Esophagus mucosa (tissue), 1 donor: ENCODE data around the gene ENOX1. TPM values are rescaled to one million over a fixed set of nuclear protein-coding genes. Genes with fewer than 3 reads are reported as not detected.
"Not testable (repeated sequence)": the region's sequence is repeated elsewhere in the genome, so short reads cannot be mapped to it uniquely, and the experiment has no call there.

Experiments used
- ATAC-seq: fragments of 200-7000 bp; cut with Tn5 transposase; one replicate; pipeline ENCODE4 v1.9.1; 2020
- total RNA-seq: library from RNA; stranded (reverse); gene quantifications from one replicate; pipeline ENCODE4 v1.2.4, GENCODE V29; 2023
- donor health status: DM: yes; HTN: yes; CAD: no.

The ENOX1 gene
- total RNA-seq, 1 donor from 2014 or later = 0.12 TPM

DNA sequence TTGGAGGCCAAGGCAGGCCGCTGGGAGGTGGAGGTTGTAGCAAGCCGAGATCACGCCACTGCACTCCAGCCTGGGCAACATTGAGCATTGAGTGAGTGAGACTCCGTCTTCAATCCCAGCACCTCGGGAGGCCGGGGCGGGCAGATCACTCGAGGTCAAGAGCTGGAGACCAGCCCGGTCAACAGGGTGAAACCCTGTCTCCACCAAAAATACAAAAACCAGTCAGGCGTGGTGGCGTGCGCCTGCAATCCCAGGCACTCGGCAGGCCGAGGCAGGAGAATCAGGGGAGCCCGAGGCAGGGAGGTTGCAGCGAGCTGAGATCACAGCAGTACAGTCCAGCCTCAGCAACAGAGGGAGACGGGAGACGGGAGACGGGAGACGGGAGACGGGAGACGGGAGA is 369.9 kb downstream of the ENOX1 start:
- not testable (repeated sequence) for ATAC-seq

DNA sequence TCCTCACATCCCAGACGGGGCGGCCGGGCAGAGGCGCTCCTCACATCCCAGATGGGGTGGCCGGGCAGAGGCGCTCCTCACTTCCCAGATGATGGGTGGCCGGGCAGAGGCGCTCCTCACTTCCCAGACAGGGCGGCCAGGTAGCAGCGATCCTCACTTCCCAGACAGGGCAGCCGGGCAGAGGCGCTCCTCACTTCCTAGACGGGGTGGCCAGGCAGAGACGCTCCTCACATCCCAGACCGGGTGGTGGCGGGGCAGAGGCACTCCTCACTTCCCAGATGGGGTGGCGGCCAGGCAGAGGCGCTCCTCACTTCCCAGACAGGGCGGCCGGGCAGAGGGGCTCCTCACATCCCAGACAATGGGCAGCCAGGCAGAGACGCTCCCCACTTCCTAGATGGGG is 370.4 kb downstream of the ENOX1 start:
- not testable (repeated sequence) for ATAC-seq

DNA sequence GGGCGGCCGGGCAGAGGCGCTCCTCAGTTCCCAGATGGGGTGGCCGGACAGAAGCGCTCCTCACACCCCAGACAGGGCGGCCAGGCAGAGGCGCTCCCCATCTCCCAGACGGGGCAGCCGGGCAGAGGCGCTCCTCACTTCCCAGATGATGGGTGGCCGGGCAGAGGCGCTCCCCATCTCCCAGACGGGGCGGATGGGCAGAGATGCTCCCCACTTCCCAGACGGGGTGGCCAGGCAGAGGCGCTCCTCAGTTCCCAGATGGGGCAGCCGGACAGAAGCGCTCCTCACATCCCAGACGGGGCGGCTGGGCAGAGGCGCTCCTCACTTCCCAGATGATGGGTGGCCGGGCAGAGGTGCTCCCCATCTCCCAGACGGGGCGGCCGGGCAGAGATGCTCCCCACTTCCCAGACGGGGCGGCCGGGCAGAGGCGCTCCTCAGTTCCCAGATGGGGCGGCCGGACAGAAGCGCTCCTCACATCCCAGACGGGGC is 370.8 kb downstream of the ENOX1 start:
- not testable (repeated sequence) for ATAC-seq

DNA sequence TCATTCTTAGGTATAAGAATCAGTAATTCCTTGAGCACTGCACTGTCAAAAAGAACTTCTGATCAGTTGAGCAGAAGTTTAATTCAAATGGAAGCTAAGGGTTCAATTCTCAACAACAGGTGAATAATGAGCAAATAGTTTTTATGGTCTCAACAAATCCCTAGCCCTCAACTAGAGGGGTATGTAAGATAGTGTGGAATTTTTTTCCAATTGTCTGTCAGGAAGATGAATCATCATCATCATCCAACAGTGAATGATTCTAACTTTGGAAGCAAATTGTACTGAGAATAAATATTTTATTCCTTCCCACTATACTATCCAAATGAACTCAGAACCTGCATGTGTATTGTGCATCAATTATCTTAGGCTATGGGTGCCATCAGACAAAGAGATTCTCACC is 372.7 kb downstream of the ENOX1 start:
- no peak for ATAC-seq

DNA sequence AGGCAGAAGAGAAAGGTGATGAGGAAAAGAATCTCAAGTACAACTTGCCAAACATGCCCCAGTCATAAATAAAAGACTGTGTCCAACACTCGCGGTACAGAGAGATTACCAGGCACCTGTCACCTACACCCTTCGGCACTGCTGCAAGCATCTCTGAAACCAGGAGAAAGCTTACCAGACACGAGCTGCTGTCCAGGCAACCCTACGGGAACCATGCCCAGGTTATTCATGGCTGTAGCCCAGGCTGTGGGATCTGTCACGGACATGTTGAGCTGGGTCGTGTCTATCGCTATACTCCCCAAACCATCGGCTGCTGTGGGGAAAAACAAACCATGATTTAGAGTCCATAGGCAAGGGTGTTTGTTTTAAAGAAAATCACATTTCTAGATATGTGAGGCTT is 375.0 kb downstream of the ENOX1 start:
- ATAC-seq = no peak

DNA sequence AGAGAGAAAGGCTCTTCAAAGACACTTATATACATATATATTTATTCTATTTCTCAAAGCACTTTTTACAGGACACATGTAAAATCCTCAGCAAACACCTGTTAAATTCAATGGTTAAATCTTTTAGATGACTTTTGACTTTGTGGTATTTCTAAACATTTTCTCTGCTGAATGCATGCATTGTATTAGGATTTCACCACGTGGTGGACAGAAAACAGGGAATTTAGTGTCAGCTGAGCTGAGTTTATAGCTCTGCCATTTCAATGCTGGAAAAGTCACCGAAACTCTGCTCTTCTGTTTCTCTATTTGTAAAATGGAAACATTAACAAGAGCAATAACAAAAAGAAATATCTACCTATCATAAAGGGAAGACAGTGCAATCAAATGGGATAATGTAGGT is 375.6 kb downstream of the ENOX1 start:
- no peak for ATAC-seq

DNA sequence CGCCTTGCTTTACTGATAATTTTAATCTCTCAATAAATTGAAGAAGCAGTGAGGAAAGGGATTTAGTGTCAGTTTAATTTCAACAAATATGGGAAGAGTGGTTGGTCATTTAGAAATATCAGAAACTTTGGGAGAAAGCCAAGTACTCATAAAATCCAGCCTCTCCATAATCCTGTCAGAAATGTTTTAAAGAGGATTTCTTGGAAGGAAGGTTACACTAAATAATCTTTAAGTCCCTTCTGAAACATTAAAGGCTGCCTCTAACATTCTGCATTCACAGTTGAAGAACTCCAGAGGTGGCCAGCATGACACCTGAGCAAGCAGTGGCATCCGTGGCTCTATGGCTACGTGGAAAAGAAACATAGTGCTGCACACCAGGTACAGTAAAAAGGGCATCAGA is 378.5 kb downstream of the ENOX1 start:
- ATAC-seq = no peak

DNA sequence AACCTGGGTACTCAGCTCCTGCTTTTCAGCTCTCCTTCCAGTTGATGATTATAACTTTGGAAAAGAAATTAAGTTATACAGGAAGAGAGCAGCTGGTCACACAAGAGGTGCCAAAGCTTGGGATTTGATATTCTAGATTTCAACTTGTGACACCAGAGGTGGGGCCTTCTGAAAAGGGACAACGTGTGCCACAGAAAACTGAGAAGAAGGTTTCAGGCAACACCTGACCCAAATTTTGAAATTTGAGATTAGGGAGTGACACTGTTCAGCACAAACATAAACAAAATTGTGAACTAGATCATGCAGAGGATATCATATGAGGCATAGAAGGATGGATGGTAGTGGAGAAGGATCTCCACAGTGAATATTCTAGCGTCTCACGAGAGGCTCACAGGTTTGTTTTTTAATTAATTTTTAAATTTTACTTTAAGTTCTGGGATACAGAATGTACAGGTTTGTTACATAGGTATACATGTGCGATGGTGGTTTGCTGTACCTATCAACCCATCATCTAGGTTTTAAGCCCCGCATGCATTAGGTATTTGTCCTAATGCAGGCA is 379.7 kb downstream of the ENOX1 start:
- no peak for ATAC-seq

DNA sequence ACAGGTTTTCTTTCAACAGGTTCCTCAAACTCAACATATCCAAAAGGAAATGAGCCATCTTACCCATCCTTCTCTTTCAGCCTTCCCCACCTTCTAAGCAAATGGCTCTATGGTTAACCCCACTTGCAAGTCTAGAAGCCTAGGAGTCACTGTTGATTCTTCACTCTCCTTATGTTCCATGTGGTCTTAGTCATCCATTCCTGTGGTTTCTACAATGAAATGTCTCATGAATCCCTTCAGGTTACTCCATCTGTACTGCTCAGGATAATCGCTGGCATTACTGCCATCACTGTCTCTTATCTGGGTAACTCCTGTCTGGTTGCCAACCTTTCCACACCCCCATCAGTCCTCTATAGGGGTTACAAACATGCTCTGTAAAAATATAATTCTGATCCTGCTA is 381.3 kb downstream of the ENOX1 start:
- ATAC-seq = no peak

DNA sequence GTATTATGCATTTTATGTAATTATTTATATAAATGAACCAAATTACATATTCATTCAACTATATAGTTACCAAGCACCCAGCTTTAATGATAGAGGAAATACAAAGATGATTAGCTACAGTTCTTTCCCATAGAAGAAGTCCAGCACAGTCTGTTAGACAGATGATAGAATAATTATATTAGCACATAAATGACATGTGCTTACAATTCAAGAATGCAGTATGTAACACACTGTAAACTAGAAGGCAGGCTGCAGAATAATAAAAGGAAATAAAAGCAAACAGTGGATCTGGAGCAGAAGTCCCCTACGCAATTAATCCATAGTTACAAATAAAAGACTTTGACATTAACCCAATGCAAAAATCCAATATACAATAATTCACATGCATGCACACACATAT is 384.4 kb downstream of the ENOX1 start:
- no peak for ATAC-seq

DNA sequence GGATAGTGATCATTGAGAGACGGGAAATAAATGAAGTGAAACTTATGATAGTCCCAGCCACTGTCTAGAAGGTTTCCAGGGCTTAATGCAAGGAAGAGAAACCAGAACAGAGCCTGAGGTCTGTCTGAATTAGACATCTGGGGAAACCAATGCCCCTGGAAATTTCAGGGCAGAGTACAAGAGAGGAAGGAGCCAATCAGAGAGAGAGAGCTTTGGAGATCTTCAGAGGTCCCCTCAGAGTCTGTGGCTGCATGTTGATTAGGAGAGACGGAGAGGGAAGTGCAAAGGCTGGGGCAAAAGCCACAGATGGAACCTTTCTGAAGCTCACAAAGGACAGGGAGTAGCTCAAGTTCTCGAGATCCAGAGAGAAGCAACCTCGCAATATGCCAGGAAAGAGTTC is 385.4 kb downstream of the ENOX1 start:
- no peak for ATAC-seq

DNA sequence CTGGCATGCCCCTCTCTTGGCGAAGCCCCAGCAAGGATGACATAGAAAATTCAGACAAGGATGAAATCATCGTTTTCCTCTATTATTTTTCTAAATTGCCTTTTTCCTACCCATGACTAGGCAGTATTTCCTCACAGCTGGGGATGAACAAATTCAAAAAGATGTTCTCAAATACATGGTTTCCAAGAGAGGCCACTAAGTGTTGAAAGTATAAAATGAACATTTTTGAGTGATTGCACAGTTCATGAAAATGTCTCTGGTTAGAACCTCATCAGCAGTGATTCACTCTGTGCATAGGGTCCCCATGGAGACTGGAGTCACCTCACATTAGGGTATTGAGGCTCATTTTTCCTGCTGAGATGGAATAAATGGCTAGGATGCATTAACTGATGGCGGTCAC is 389.7 kb downstream of the ENOX1 start:
- no peak for ATAC-seq

DNA sequence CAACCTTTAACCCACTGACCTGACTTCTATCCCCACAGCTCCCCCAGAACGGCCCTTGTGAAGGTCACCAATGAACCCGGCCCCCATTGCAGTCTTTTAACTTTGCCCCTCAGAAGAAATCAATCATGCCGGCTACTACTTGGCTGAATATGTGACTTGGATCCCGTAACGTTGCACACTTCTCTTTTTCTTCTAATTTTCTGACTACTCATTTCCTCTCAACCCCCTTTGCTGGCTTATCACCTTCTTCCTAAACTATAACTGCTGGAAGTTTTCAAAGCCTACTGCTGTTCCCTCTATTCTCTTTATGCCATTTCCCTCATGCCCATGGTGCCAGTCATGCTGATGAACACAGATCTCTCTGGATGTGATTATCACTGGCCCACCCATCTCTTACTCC is 395.7 kb downstream of the ENOX1 start:
- ATAC-seq = no peak

DNA sequence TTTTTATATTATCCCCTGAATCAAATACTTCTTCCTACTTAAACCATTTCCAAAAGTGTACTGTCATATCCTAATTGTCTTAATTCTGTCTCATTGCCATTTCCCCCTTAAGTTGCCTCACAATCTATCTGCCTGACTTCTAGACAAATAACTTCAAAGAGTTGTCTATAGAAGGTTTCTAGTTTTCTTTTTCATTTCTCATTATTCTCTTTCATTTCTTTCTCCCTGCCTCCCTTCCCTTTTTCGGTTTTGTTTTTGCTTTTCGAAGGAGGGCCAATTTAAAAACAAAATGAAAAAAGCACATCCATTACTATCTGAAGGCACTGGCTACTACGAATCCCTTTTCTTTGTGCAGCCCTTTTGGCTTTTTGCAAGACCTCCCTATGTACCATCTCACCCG is 396.2 kb downstream of the ENOX1 start:
- ATAC-seq = no peak

DNA sequence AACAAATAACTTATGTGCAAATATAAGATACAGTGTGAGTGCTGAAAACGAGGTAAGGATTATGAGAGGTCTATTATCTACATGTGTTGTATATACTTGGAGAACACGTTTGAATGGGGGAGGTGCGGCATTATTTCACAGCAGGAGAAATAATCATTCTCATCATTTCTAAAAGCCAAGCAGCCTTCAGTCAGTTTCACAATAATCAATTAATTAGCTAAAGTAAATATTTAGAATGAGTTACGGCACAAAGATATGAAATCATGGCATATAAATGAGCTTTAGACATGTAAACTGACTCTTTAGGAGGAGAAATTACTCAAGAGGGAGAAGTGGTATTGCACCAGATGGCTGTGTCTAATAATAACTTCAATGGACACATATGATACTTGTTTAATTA is 396.8 kb downstream of the ENOX1 start:
- ATAC-seq = no peak

DNA sequence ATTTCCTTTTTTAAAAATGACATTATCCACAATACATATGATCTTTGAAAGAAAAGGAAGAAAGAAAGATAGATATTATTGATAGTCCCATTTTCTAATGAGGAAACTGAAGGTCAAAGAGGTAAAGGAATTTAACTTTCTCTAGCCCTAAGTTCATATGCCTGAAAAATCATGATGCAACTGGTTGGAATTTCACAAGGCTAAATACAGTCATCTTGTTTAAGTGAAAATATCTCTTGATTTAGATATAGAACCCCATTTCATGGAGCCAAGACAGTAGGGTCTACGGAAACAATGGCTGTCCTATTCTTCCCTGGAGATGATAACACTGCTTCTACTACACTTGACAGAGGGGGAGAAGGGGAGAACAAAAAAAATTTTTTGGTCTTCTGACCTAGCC is 397.2 kb downstream of the ENOX1 start:
- ATAC-seq = no peak

DNA sequence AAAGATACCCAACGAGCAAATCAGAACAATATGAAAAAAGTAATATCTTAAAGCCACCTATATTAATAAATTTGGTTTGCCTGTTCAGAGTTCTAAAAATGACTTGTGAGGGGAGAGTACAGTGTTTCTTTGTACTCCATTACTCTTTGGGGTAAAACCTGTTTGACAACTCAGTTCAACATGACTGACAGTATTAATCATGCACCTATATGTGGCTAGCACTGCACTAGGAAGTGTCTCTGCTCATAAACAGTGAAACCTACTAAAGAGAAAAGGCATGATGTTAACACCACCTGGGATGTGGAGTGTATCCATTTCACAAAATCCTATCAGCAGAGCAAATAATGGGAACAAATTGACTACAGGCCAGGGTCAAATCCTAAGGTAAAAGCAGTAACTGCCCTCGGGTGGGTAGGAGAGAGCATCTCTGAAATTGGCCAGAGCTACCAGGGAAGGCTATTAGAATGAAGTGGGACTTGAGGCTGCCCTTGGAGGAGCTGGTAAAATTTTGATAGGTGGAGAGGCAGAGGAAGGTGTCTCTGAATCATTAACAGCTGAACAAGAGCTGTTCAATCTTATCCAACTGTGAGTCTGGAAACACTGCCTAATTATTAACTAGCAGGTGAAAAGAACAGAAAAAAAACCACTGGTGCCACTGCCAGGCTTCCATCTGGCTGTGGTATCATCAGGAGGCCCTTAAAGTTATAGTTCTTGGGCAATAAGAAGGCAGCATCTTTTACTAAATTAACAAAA is 398.3 kb downstream of the ENOX1 start:
- peak; percentile 87 for ATAC-seq

DNA sequence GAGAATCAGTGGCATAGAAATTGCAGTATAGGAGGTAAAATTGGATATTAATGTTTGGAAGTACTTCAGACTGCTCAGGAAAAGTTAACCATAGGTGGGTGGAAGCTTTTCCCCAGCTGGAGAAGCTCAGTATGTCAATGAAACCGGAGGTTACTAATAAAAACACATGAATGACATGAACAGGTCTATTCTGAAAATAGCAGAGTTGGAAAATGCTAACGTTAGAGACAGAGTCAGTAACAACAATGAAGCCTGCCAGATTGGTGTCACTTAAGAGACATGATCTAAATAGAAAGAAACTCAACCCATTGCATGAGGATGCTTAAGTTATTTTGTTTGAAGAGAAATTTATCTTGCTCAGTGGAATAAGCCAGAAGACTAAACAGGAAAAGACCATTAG is 398.9 kb downstream of the ENOX1 start:
- ATAC-seq = no peak

DNA sequence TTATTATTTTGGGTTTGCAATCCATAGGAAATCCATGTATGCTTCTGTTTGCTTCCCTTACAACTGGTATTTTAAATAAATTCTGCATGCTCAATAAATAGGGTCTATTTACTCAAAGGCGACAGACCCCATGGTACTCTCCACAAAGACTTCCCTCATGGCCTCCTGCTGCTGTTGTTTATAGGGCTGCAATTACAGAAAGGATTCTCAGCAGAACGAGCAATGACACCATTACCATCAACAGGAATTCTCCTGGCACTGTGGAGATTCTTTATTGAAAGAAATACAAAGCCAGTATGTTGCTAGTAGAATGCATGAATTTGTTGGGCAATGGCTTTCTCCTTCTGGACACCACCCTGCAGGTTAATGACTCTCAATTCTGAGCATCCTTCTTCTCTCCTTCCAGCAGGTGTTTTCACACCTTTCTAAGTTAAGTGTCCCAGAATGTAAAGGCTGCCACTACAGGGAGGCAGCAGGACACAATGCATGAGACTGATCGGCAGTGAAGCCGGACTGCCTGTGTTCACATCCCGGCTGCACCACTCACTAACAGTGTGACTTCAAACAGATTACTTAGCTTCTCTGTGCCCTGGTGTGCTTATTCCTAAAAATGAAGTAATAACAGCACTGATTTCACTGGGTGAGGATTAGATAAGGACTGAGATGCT is 403.1 kb downstream of the ENOX1 start:
- no peak for ATAC-seq

DNA sequence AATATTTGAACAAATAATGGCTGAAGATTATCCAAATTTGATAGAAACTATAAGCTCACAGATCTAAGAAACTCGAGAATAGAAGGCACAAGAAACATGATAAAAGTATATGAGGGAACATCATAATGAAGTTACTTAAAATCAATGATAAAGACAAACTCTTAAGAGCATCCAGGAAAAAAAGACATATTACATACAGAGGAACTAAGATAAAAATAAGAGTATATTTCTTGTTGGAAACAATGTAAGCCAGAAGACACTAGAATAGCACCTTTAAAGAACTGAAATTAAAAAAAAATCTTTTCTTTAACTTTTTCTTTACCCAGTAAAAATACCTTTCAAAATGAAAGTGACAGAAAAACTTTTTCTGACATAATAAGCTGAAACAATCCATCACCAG is 407.0 kb downstream of the ENOX1 start:
- no peak for ATAC-seq

DNA sequence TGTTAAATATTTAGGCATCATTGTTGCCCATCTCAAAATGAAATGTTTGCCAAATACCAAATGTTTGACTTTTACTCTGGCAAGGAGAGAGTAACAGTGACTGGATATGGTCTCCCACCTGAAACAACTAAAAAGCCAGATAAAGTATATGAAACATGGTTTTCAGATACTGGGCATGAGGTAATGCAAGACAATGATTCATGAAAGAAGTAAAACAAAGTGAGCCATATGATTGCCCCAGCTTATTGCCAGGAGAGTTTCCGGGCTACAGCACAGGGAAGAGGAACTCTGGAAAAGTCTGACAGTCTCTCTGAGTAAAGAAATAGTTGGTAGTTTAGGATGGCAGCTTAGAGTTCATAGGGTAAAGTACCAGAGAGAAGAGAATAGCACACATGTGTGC is 408.8 kb downstream of the ENOX1 start:
- ATAC-seq = no peak

DNA sequence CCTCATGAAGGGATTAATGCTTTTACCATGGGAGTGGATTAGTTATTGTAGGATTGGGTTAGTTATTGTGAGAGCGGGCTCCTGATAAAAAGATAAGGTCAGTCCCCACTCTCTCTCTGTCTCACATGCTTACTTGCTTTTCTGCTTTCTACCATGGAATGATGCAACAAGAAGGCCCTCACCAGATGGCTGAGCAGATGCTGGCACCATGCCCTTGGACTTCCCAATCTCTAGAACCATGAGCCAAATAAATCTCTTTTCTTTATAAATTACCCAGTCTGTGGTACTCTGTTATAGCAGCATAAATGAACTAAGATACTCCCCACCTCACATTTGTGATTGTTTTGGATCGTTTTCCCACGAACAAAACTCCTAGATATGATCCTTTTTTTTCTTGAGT is 409.6 kb downstream of the ENOX1 start:
- ATAC-seq = no peak

DNA sequence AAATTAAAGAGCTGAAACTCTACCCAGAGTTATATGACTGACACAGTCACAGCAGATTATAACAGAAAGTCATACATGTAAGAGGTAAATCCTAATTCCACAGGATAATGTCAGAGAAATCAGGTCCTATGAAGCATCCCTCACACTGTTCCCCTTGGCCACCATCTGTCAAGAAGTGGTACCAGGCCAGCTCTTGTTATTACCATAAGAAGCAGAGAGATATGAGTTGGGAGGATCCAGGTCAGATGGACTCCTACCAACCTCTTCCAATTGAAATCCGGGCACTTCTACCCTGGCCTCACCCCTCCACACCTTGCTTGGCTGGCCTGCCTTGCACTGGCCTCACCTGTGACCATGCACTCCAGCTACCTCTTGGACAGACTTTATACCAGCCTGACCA is 410.2 kb downstream of the ENOX1 start:
- no peak for ATAC-seq

DNA sequence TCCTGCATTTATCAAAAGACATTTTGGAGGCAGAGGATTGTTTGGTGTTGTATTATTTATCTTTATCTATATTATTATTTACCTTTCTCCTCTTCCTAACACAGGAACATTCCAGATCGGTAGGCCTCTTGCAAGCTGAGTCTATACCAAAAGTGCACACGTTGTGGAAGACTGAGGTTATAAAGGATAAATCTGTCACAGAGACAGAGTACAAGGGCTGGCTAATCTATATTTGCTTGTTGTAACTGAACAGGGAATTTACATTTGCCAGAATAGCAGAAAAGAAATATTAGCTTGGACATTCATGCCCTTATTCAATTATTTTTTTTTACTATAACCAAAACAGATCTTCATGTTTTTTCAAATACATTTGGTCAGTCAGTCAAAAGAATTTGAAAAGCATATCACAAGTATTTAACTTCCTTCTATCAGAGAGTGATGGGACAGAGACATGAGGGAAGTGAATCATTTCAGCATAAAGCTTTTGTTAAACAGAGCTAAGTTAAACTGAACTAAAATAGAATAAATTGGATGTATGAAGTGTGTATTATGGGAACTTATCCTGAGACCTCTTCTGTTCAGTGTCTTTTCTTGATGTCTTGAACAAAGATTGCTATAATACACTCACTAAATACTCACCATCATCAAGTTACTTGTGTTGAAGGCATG is 410.8 kb downstream of the ENOX1 start:
- no peak for ATAC-seq
